HepG2 (cell line): ENCODE data around the gene MIB2. TPM values are rescaled to one million over a fixed set of nuclear protein-coding genes. Genes with fewer than 3 reads are reported as not detected.

Experiments
- ATAC-seq: fragments of 200-7000 bp; cut with Tn5 transposase; 3 replicates; pipeline ENCODE4 v1.9.1; 2020; ENCODE audit warnings: mild to moderate bottlenecking, moderate library complexity
- BruUV-seq: library from RNA; stranded (reverse); fragments of 400-500 nt; replicated peaks from 2 replicates; lab custom pipeline; 2021; lab: Mats Ljungman, UMichigan
- CTCF ChIA-PET: fragments of 300-600 bp; formaldehyde crosslinking; extraction: SDS; loops from one replicate; lab custom pipeline; 2021; ENCODE audit warnings: low total read pairs, inconsistent platforms, low intra/inter-chr PET ratio; lab: Yijun Ruan, JAX
- POLR2A ChIA-PET: fragments of 350-600 bp; sonication (Branson Sonifier 250); formaldehyde crosslinking; loops from one replicate; lab custom pipeline; 2020; ENCODE audit warnings: antibody characterized with exemption, inconsistent platforms; lab: Yijun Ruan, JAX
- DNase-seq: peaks from one replicate; pipeline ENCODE4 v3.0.0-alpha.2; 2015; ENCODE audit warnings: low spot score
- FAIRE-seq: peaks from 3 replicates; lab custom pipeline; 2011; peaks lifted over from hg19 to GRCh38; lab: Jason Lieb, UNC
- H2AFZ ChIP-seq: one replicate; pipeline ENCODE4 v1.6.1; 2011; ENCODE audit warnings: low read length, inconsistent platforms
- H3K27ac ChIP-seq: fragments of 300-600 bp; 3 replicates; pipeline ENCODE4 v1.8.0; 2011; ENCODE audit warnings: mixed run types, mild to moderate bottlenecking, mixed read lengths, low read length, inconsistent platforms; ENCODE audit not compliant: insufficient read depth; ENCODE audit errors: extremely low read length
- H3K27me3 ChIP-seq, 2 experiments: fragments of 200-600 bp in 1 of 2; 2 replicates in 1 of 2; 3 replicates in 1 of 2; pipeline versions ENCODE4 v1.6.0 to v1.8.0; 2011; ENCODE audit warnings: low read length in 2 of 2, mild to moderate bottlenecking in 2 of 2, moderate library complexity in 2 of 2, inconsistent platforms in 1 of 2; ENCODE audit not compliant: insufficient read depth in 2 of 2, control insufficient read depth in 1 of 2
- H3K36me3 ChIP-seq, 2 experiments: fragments of 200-600 bp in 1 of 2; replicated peaks in 1 of 2; 2 replicates in 1 of 2; 3 replicates in 1 of 2; pipeline versions ENCODE4 v1.5.1 to v1.8.0; 2011; ENCODE audit warnings: low read length in 2 of 2, inconsistent platforms in 1 of 2; ENCODE audit not compliant: insufficient read depth in 2 of 2, control insufficient read depth in 1 of 2
- H3K4me1 ChIP-seq: 2 replicates; pipeline ENCODE4 v1.5.1; 2012; ENCODE audit warnings: low read length, inconsistent platforms; ENCODE audit not compliant: insufficient read depth
- H3K4me2 ChIP-seq: 2 replicates; pipeline ENCODE4 v1.6.0; 2011; ENCODE audit warnings: low read depth, low read length, inconsistent platforms
- H3K4me3 ChIP-seq, 3 experiments: fragments of 200-600 bp in 1 of 3; sonication (generic), shearing (Covaris generic) in 1 of 3; replicated peaks in 1 of 3; 2 replicates each; pipeline ENCODE4 v1.5.1; 2011 to 2016; ENCODE audit warnings: low read length in 3 of 3, inconsistent platforms in 2 of 3, low read depth in 2 of 3, mild to moderate bottlenecking in 2 of 3, control low read depth in 1 of 3, mixed read lengths in 1 of 3; ENCODE audit not compliant: insufficient read depth in 1 of 3
- H3K79me2 ChIP-seq: one replicate; pipeline ENCODE4 v1.6.1; 2011; ENCODE audit warnings: low read length, inconsistent platforms; ENCODE audit not compliant: insufficient read depth
- H3K9ac ChIP-seq: 2 replicates; pipeline ENCODE4 v1.6.0; 2011; ENCODE audit warnings: mild to moderate bottlenecking, low read depth, low read length, inconsistent platforms; ENCODE audit not compliant: insufficient read depth
- H3K9me3 ChIP-seq: 2 replicates; pipeline ENCODE4 v1.5.1; 2012; ENCODE audit warnings: mild to moderate bottlenecking, low read length
- H4K20me1 ChIP-seq: 2 replicates; pipeline ENCODE4 v1.6.0; 2011; ENCODE audit warnings: inconsistent platforms, mild to moderate bottlenecking, low read length, moderate library complexity; ENCODE audit not compliant: insufficient read depth
- AGO2 ChIP-seq: fragments of 200-400 bp; formaldehyde crosslinking; optimal IDR thresholded peaks from 2 replicates; pipeline ENCODE3; 2017; ENCODE audit warnings: mild to moderate bottlenecking, low read depth, low read length, moderate library complexity
- ZBTB7A ChIP-seq: sonication (generic); formaldehyde crosslinking; IDR thresholded peaks from 2 replicates; pipeline ENCODE4 v1.8.0; 2022; ENCODE audit warnings: mild to moderate bottlenecking, missing genetic modification reagents
- ZNF878 ChIP-seq: sonication (generic); formaldehyde crosslinking; IDR thresholded peaks from 2 replicates; pipeline ENCODE4 v1.8.1; 2023; ENCODE audit warnings: mild to moderate bottlenecking, missing genetic modification reagents, moderate library complexity
- WGBS: methylation state at CpG from one replicate; pipeline ENCODE4 v1.1.6; 2017; ENCODE audit warnings: low lambda C conversion rate; 5-methylcytosine and 5-hydroxymethylcytosine counted together
- in situ Hi-C: cut with HindIII; loops from 2 replicates; pipeline ENCODE4 v1.10.0; 2017; ENCODE audit warnings: low pct_unique_long_range_greater_than_20kb; ENCODE audit not compliant: extremely low pct_ligation_motif_present
- intact Hi-C: fragments of 100-400 bp; cut with micrococcal nuclease; formaldehyde crosslinking; loops from one replicate; pipeline ENCODE4 v1.10.0; 2022; ENCODE audit not compliant: unreplicated experiment
- polyA plus RNA-seq, 8 experiments: library from polyadenylated mRNA; depleted of rRNA in 3 of 8; stranded (reverse) in 7 of 8; unstranded in 1 of 8; fragments of >200 nt; fragmentation: Illumina TruSeq in 4 of 8; extraction: Trizol in 4 of 8; gene quantifications; 2 replicates each; pipeline versions ENCODE4 v1.2.1 to v1.2.3, GENCODE V29; 2011 to 2016; ENCODE audit warnings: low read depth in 4 of 8, missing spikeins in 1 of 8, mixed read lengths in 1 of 8; ENCODE audit not compliant: insufficient read depth in 1 of 8
- total RNA-seq, 5 experiments: library from RNA; depleted of rRNA; stranded (reverse); fragments of >200 nt; fragmentation: Illumina TruSeq; extraction: Trizol; gene quantifications; 2 replicates each; pipeline ENCODE4 v1.2.3, GENCODE V29; 2016; ENCODE audit warnings: low read depth in 1 of 5

MIB2 gene
- total and polyA plus RNA-seq, 2 of the 13 experiments (the other 11 are each of a cell fraction or from before 2014, with no cell fraction given): 19.9 to 30.4 TPM

- Histone ChIP-seq H3K27me3 (no peaks in the 10 kb centered on the region), H4K20me1 (no peaks in the 10 kb centered on the region), H2AFZ (no peak overlapping the region), H3K79me2 (no peaks in the 10 kb centered on the region), H3K4me3 (no peak overlapping the region), H3K36me3 (peaks cover 0 to 2% of the 10 kb centered on the region in 2 experiments; a peak in 1 of 5 replicates), H3K9ac (no peak overlapping the region), H3K27ac (no peak overlapping the region), H3K4me1 (no peaks in the 10 kb centered on the region), H3K4me2 (no peak overlapping the region), H3K9me3 (no peaks in the 10 kb centered on the region)
- 100% methylated on average over 8 of the region's 37 CpGs for WGBS
- no TSS peak for BruUV-seq
- ChIA-PET POLR2A (no interaction called here), CTCF (no interaction called here)
- no peak for FAIRE-seq
- in situ Hi-C loops (no loop called here), intact Hi-C loops (no loop called here)
- DNase-seq: no peak
- TF ChIP-seq AGO2 (peak; percentile 47), ZNF878 (CRISPR knock-in tag) (no peak)
- ATAC-seq: no peak
Observed at GRCh38 chr1:1627261-1627828, 12.0 kb downstream of the MIB2 start.

- ChIA-PET POLR2A (no interaction called here), CTCF (no interaction called here)
- no peak overlapping the region for H3K27ac ChIP-seq
- no peak overlapping the region for H3K4me3 ChIP-seq
- peaks cover 0 to 2% of the 10 kb centered on the region in 2 experiments; a peak in 1 of 5 replicates for H3K36me3 ChIP-seq
- no peaks in the 10 kb centered on the region for H3K9me3 ChIP-seq
- intact Hi-C loops (no loop called here), in situ Hi-C loops (no loop called here)
- H2AFZ ChIP-seq: no peak overlapping the region
- H3K4me2 ChIP-seq: no peak overlapping the region
- no peaks in the 10 kb centered on the region for H3K4me1 ChIP-seq
- DNase-seq: no peak
- ATAC-seq: no peak
- BruUV-seq: TSS peak; percentile 50
- no peak overlapping the region for H3K9ac ChIP-seq
- no peaks in the 10 kb centered on the region for H3K27me3 ChIP-seq
- WGBS: 94% methylated on average over 6 of the region's 53 CpGs
- no peak for FAIRE-seq
- peak; percentile 48 for TF ChIP-seq AGO2
- TF ChIP-seq ZBTB7A: no peak
- no peaks in the 10 kb centered on the region for H3K79me2 ChIP-seq
- no peaks in the 10 kb centered on the region for H4K20me1 ChIP-seq
Observed at GRCh38 chr1:1627829-1628753, 12.8 kb downstream of the MIB2 start.
